ENCODE data around the gene TKFC. TPM values are rescaled to one million over a fixed set of nuclear protein-coding genes. Genes with fewer than 3 reads are reported as not detected.
A peak's percentile ranks its signal among the peaks of the same experiment; 100 is the strongest.

The TKFC gene
- total and polyA plus RNA-seq, 12 donors, result 66.9 to 603 (median 252) TPM

GRCh38 chr11:61336171-61336935 is 3.3 kb downstream of the TKFC start:
- TF ChIP-seq CTCF (IDR thresholded peaks at IDR 0.05) (peak; percentile 97 to 99 (median 99)), POLR2A (IDR thresholded peaks at IDR 0.05) (no peak)
- peak; percentile 76 to 91 (median 86) for DNase-seq
- Histone ChIP-seq H3K27me3 (no peaks in the 10 kb centered on the region), H3K36me3 (replicated peaks in 1 of 2) (peaks cover 0 to 14% of the 10 kb centered on the region in 2 donors), H3K9me3 (replicated peaks in 1 of 3) (no peaks in the 10 kb centered on the region), H3K27ac (peak overlapping the region; percentile 82 to 98 (median 92)), H3K4me1 (replicated peaks in 1 of 2) (peaks cover 32 to 42% of the 10 kb centered on the region in 2 donors), H3K4me3 (no peak overlapping the region)
- intact Hi-C loops (cut with DNase I), result loop anchor here (2.0 kb wide), 1 partner anchor 48 kb away; no protein-coding TSS in a partner anchor
- 28 to 34% (median 29%) methylated on average over 8 of the region's 8 CpGs for WGBS, 4 donors

GRCh38 chr11:61337706-61338470 is 4.9 kb downstream of the TKFC start:
- Histone ChIP-seq H3K4me3 (no peak overlapping the region), H3K4me1 (replicated peaks in 1 of 2) (peaks cover 25 to 37% of the 10 kb centered on the region in 2 donors), H3K27me3 (no peaks in the 10 kb centered on the region), H3K9me3 (replicated peaks in 1 of 3) (no peaks in the 10 kb centered on the region), H3K27ac (no peak overlapping the region), H3K36me3 (replicated peaks in 1 of 2) (peaks cover 0 to 18% of the 10 kb centered on the region in 2 donors)
- intact Hi-C loops (cut with DNase I), result loop anchor here (2.0 kb wide), 1 partner anchor 47 kb away; no protein-coding TSS in a partner anchor
- TF ChIP-seq POLR2A (IDR thresholded peaks at IDR 0.05), result no peak
- no peak for TF ChIP-seq CTCF (IDR thresholded peaks at IDR 0.05)
- 90 to 95% (median 92%) methylated on average over 6 to 15 of the region's 15 CpGs for WGBS, 4 donors
- DNase-seq, result peak in 1 of 7 donors; percentile 20

- H3K4me3 ChIP-seq, result no peak overlapping the region
- H3K9me3 ChIP-seq (replicated peaks in 1 of 3), result no peaks in the 10 kb centered on the region
- TF ChIP-seq POLR2A (IDR thresholded peaks at IDR 0.05), result no peak
- intact Hi-C loops (cut with DNase I), result no loop called here
- H3K27ac ChIP-seq, result no peak overlapping the region
- H3K4me1 ChIP-seq (replicated peaks in 1 of 2), result peaks cover 19 to 40% of the 10 kb centered on the region in 2 donors
- 92 to 96% (median 94%) methylated on average over 8 to 26 of the region's 26 CpGs for WGBS, 4 donors
- H3K36me3 ChIP-seq (replicated peaks in 1 of 2), result peaks cover 0 to 29% of the 10 kb centered on the region in 2 donors
- no peaks in the 10 kb centered on the region for H3K27me3 ChIP-seq
- peak in 1 of 7 donors; percentile 25 for DNase-seq
These were observed 5.9 kb downstream of the TKFC start for GRCh38 chr11:61338783-61339489.

GRCh38 chr11:61339490-61339878 is 6.5 kb downstream of the TKFC start:
- Histone ChIP-seq H3K36me3 (replicated peaks in 1 of 2) (peaks cover 0 to 29% of the 10 kb centered on the region in 2 donors), H3K27ac (no peak overlapping the region), H3K4me3 (no peak overlapping the region), H3K9me3 (replicated peaks in 1 of 3) (no peaks in the 10 kb centered on the region), H3K27me3 (no peaks in the 10 kb centered on the region), H3K4me1 (replicated peaks in 1 of 2) (peaks cover 13 to 40% of the 10 kb centered on the region in 2 donors)
- WGBS, 4 donors, result 89 to 98% (median 91%) methylated on average over 4 of the region's 4 CpGs
- intact Hi-C loops (cut with DNase I), result no loop called here
- DNase-seq, result peak in 1 of 7 donors; percentile 26
- no peak for TF ChIP-seq CTCF (IDR thresholded peaks at IDR 0.05)

Measured in adrenal gland (tissue), 12 donors.